HG02970 (cell line): Measurements from ENCODE around the gene DIP2C.

ENCODE experiments used
- ATAC-seq: cut with Tn5 transposase; IDR thresholded peaks from one replicate; pipeline ENCODE4 v1.9.1; 2021; ENCODE audit warnings: mild to moderate bottlenecking, moderate library complexity, moderate number of reproducible peaks; ENCODE audit not compliant: unreplicated experiment, low FRiP score

DIP2C gene, protein sequence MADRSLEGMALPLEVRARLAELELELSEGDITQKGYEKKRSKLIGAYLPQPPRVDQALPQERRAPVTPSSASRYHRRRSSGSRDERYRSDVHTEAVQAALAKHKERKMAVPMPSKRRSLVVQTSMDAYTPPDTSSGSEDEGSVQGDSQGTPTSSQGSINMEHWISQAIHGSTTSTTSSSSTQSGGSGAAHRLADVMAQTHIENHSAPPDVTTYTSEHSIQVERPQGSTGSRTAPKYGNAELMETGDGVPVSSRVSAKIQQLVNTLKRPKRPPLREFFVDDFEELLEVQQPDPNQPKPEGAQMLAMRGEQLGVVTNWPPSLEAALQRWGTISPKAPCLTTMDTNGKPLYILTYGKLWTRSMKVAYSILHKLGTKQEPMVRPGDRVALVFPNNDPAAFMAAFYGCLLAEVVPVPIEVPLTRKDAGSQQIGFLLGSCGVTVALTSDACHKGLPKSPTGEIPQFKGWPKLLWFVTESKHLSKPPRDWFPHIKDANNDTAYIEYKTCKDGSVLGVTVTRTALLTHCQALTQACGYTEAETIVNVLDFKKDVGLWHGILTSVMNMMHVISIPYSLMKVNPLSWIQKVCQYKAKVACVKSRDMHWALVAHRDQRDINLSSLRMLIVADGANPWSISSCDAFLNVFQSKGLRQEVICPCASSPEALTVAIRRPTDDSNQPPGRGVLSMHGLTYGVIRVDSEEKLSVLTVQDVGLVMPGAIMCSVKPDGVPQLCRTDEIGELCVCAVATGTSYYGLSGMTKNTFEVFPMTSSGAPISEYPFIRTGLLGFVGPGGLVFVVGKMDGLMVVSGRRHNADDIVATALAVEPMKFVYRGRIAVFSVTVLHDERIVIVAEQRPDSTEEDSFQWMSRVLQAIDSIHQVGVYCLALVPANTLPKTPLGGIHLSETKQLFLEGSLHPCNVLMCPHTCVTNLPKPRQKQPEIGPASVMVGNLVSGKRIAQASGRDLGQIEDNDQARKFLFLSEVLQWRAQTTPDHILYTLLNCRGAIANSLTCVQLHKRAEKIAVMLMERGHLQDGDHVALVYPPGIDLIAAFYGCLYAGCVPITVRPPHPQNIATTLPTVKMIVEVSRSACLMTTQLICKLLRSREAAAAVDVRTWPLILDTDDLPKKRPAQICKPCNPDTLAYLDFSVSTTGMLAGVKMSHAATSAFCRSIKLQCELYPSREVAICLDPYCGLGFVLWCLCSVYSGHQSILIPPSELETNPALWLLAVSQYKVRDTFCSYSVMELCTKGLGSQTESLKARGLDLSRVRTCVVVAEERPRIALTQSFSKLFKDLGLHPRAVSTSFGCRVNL (N-terminal part only)

DNA sequence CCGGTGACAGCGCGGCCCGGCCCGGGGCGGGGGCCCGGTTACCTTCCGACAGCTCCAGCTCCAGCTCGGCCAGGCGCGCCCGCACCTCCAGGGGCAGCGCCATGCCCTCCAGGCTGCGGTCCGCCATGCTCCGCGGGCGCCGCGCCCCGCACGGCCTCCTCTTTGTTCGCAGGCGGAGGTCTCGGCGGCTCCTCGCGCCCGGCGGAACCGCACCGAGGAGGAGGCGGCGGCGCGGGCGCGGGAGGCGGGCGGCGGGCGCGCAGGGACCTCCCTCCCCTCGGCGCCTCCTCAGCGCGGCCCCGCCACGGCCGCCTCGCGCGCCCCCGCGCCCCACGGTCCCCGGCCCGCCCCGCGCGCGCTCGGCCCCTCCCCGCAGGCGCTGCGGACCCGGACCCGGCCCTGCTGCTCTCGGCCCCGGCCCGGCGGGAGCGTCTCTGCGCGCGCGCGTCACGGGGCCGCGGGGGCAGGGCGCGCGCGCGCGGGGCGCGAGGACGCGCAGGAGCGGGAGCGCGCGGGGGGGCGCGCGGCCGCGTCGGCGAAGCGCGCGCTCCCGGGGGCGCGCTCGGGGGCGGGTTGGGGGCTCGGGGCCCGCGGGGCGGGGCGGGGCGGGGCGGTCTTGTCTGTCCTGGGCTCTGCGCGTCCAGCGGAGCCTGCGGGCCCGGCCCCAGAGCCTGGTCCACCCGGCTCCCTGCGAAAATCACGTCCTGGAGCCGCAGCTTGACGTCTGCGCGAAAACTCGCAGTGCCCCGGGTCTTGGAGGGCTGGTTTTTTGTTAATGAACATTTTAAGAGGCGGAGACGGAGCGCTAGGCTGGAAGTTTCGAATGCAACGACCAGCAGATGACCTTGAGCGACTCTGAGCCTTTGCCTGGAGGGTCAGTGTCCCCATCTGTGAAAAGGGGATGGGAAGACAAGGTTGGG lies at the start of gene DIP2C:
DIP2C (minus strand) TSS at position 217 of the 920 bp plus-strand sequence; CDS start at position 127, 90 bp downstream.
- no peak for ATAC-seq

DNA sequence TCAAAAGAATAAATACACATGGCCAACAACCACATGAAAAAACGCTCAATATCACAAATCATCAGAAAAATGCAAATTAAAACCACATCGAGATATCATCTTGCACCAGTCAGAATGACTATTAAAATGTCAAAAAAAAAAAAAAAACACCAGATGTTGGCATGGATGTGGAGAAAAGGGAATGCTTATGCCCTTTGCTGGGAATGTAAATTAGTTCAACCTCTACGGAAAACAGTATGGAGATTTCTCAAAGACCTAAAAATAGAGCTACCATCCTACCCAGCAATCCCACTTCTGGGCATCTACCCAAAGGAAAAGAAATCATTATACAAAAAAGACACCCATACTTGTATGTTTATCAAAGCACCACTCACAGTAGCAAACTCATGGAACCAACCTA lies 45.0 kb upstream of the DIP2C start:
- no peak for ATAC-seq

DNA sequence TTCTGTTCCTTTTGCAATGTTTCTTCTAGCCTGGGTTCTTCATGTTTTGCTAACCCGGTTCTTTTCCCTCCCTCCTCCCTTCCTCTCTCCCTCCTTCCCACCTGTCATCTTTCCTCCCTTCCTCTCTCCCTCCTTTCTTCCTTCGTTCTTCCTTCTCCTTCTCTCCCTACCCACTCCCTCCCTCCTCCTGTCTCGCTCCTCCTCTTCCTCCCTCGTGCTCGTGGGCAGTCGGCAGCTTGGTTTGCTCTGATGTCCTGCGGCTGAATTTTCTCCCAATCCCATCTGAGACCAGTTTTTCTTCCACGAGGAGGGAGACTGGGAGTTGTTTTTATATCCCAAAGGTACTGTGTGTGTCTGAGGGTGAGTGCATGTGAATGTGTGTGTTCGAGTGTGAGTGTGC lies 43.6 kb upstream of the DIP2C start:
- ATAC-seq: no peak

DNA sequence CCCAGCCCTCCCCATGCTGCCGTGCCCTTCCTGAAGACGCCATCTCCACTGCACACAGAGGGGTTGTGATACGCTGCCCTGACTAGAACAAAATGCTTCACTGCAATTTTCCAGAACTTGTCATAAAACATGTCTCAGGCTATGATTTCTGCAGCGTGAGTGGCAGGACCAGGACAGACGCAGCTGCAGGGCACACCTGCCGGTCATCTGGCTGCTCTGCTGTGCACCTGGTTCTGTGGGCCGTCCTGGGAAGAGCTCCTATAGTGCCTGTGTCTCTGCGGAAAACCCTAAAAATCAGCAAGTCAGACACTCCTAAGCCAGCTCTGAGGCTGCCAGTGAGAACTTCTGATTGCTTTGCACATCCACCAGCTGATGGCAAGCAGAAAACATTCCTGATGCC lies 39.7 kb upstream of the DIP2C start:
- no peak for ATAC-seq

DNA sequence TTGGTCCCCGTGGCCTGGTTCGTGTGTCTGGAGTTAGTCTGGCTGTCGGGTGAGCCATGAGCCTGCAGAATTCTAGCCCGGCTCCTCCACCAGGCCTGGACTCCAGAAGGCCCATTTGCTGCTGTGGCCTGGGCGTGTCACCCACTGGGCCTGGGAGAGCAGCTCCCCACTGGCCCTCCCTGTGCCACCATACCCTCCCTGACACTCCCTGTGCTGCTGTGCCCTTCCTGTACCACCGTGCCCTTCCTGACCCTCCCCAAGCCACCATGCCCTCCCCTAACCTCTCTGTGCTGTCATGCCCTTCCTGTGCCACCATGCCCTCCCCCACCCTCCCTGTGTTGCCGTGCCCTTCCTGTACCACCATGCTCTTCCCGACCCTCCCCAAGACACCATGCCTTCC lies 39.1 kb upstream of the DIP2C start:
- ATAC-seq: no peak

DNA sequence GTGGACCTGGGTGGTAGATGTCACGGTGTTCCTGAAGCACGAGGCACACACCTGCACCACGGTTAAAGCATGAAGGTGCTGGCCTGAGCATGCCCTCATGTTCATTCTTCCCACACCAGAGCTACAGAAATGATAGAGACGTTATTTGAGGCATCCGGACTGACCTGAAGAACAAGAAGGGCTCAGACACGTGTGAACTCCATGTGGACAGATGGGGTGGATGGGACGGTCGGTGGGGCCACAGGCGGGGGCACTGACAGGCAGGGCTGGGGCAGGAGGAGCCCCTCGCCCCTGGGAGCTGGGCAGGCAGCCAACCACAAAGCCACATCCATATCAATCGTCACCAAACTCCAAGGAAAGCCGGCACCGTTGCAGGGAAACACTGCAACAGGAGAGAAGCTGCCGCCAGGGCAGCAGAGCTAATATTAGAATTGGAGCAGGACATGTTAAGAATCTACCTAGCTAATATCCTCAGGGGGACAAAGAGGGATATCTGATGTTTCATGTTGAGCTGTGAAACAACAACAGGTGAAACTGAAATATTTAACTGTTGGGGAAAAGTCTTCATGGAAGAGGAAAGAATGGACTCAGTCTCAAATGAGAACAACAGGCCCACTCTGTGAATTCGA lies 37.8 kb upstream of the DIP2C start:
- ATAC-seq: no peak

DNA sequence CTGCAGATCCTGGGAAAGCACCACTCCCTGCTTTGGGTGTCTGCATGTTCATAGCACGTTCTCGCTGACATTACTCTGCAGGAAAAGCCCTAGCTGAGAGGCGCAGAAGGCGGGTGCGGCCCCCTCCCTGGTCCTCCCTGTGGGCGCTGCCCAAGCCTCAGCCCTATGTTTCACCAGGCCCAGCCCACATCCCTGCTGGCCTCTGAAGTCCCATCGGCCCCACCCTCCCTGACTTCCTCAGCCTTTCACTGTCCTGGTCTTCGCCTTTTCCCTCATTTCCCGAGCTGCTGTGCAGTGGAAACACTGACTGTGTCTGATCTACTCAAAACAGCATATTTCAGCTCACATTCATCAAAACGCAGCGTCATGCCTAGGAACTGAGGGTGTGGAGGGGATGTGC lies 36.3 kb upstream of the DIP2C start:
- no peak for ATAC-seq

DNA sequence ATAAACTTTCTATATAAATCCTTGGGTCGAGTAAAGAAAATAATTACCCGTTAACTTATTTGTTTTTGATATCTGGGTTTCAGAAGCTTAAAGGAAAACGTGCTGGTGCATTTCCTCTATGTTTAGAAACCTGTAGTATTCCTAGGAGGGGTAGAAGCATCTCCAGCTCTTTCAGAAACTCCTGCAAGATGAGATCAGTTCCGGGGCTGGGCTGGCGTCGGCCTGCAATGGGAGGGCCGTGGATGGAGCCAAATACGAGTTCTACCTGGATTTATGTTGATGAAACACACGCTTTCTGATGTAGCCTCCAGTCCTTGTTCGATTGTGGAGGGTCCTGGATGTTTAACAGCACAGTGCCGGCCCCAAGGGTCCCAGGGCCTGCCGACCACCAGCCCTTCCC lies 35.8 kb upstream of the DIP2C start:
- no peak for ATAC-seq

DNA sequence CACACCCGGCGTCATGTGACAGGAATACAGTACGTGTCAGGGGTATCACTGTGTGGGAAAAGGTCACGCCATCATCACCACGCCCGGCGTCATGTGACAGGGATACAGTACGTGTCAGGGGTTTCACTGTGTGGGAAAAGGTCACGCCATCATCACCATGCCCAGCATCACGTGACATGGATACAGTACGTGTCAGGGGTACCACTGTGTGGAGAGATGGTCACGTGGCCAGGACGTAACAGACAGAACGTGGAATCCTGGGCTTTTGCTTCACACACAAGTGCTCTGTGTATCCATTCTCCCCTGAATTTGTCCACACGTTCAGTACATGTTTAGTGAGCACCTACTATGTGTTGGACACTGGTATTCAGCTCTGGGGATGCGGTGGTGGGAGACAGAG lies 34.5 kb upstream of the DIP2C start:
- ATAC-seq: no peak

DNA sequence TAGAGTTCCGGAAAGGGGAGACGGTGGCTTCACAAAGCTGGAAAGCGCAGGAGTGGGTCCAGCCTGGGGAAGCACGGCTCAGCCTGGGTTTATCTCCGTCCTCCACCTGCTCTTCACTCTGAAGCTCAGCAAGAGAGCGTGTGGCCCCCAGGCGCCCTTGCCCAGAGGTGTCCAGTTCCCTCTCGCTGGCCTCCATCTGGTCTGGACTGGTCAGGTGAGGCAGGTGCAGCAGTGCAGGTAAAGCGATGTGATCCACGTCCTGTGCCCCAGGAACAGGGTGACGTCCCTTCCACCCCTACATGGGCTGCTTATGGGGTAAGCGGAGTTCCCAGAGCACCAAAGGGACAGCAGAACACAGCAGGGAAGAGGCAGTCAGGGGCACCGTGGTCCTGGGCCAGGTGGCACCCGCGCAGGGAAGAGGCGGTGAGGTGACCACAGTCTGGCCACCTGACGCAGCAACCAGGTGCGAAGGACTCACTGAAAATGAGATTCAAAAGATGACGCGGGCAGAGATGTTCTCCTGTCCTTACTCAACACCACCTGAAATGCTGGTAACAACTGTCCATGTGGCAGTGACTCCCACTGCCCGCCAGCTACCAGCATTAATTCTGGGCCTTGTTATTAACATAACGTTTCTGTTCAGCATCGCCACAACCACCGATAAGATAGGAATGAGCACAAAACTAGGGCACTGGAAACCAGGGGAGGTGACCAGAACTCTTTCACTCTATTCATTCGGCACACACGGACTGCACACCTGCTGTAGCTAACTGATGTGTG lies 33.0 kb upstream of the DIP2C start:
- no peak for ATAC-seq

DNA sequence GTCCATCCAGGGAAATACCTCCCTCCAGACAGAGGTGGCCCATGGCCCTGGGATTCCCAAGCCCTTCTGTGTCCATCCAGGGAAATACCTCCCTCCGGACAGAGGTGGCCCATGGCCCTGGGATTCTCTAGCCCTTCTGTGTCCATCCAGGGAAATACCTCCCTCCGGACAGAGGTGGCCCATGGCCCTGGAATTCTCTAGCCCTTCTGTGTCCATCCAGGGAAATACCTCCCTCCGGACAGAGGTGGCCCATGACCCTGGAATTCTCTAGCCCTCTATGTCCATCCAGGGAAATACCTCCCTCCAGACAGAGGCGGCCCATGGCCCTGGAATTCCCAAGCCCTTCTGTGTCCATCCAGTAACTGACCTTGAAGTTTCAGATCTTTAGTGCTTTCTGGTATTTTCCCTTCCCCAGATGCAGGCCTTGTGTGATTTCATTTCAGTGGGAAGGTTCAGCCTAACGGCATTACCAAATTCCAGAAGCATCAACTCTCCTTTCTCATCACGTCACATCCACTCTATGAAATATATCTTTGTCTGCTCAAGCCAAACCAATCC lies 28.8 kb upstream of the DIP2C start:
- no peak for ATAC-seq

DNA sequence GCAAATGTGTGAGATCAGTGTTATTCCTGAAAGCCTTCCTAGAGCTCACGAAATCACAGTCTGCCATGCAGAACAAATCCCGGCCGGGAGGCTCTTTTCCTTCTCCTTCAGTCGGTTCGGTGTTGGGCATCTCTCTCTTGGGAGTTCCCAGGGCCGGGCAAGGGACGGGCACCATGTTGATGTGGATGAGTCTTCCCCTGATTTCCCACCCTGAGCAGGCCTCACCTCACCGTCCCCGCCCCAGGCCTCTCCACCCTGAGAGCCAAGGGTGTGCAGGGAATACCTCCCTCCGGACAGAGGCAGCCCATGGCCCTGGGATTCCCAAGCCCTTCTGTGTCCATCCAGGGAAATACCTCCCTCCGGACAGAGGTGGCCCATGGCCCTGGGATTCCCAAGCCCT lies 28.0 kb upstream of the DIP2C start:
- ATAC-seq: no peak

DNA sequence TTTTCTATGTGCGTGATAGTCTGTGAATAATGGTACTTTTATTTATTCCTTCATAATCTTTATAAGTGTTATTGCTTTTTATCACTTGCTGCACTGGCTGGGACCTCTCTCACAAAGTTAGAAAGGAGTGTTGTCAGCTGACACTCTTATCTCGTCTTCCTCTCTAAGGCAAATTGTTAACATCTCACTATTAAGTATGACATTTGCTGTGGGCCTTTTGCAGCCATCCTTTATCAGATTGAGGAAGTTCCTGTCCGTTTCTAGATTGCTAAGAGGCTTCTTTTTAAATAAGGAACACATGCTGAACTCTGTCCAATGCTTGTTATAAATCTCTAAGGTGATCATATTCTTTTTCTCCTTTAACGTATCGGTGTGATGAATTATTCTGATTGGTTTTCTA lies 27.4 kb upstream of the DIP2C start:
- ATAC-seq: no peak

DNA sequence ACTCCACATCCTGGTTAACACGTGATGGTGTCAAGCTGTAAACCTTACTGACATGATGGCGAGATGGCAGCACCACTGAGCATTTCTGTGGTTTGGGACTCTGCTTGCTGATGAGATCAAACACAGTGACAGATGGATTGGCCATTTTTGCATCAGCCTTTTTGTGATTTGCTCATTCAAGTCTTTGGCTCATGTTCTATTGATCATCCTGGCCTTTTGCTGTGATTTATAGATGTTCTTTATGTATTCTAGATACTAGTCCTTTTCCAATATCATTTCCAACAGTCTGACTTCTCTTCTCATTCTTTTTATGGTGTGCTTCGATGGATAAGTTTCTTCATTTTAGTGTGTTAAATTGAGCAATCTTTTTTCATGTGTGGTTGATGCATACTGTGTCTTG lies 24.7 kb upstream of the DIP2C start:
- no peak for ATAC-seq

DNA sequence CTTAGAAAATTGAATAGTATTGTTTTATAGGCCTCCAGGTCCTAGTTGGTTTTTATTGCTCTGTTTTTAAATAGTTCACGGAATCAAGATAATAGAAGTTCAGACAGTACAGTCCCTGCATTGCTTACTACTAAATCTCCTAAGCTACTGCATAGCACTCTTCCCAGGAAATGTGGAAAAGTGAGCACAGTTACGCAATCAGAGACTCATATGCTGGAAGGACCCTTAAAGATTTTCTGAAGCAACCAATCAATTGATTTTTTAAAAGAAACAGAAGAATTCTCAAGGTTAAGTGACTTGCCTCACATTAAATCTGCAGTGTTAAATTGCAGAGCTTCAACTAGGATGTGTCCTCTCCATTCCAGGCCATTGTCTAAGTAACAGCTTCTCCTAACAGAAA lies 23.1 kb upstream of the DIP2C start:
- no peak for ATAC-seq

DNA sequence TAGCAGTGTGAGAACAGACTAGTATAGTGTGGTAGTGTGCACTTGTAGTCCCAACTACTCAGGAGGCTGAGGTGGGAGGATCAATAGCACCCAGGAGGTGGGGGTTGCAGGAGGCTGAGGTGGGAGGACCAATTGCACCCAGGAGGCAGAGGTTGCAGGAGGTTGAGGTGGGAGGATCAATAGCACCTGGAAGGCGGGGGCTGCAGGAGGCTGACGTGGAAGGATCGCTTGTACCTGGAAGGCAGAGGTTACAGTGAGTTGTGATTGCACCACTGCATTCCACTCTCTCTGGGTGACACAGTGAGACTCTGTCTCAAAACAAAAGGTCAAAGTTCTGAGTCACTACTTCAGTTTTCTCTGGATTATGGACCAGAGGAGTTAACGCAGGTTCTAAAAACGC lies 22.6 kb upstream of the DIP2C start:
- no peak for ATAC-seq

DNA sequence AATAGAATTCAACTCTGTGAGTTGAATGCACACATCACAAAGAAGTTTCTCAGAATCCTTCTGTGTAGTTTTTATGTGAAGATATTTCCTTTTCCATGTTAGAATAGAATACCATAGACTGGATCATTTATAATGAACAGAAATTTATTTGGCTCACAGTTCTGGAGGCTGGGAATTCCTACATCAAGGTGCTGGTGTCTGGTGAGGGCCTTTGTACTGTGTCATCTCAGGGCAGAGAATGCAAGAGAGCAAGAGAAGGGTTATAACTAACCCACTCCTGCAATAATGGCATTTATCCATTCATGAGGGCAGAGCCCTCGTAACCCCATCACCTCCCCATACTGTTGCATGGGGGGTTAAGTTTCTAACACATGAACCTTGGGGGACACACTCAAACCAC lies 18.4 kb upstream of the DIP2C start:
- no peak for ATAC-seq

DNA sequence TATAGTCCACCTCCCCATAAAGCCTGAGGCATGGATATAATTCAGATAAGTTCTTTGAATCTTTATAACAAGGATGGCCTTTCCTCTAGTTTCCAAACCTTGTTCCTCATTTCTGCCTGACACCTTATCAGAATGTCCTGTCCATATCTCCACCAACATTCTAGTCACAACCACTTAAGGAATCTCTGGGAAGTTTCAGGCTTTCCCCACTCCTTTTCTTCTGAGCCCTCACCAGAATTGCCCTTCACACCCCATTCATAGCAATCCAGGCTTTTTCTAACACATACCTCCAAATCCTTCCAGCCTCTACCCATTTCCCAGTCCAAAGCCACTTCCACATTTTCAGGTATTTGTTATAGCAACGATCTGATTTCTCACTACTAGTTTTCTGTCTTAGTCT lies 18.0 kb upstream of the DIP2C start:
- ATAC-seq: no peak
